GM19193 (cell line): Measurements from ENCODE around the gene KDSR.
A peak's percentile ranks its signal among the peaks of the same experiment; 100 is the strongest.

Source experiments
- POLR2A ChIP-seq: IDR thresholded peaks from 4 replicates; pipeline ENCODE4 v1.6.1; 2011; ENCODE audit not compliant: insufficient read depth, insufficient read length; ENCODE audit errors: extremely low read depth

Gene KDSR

GRCh38 chr18:63318889-63319382, 48.1 kb downstream of the KDSR start:
- TF ChIP-seq POLR2A = no peak

DNA sequence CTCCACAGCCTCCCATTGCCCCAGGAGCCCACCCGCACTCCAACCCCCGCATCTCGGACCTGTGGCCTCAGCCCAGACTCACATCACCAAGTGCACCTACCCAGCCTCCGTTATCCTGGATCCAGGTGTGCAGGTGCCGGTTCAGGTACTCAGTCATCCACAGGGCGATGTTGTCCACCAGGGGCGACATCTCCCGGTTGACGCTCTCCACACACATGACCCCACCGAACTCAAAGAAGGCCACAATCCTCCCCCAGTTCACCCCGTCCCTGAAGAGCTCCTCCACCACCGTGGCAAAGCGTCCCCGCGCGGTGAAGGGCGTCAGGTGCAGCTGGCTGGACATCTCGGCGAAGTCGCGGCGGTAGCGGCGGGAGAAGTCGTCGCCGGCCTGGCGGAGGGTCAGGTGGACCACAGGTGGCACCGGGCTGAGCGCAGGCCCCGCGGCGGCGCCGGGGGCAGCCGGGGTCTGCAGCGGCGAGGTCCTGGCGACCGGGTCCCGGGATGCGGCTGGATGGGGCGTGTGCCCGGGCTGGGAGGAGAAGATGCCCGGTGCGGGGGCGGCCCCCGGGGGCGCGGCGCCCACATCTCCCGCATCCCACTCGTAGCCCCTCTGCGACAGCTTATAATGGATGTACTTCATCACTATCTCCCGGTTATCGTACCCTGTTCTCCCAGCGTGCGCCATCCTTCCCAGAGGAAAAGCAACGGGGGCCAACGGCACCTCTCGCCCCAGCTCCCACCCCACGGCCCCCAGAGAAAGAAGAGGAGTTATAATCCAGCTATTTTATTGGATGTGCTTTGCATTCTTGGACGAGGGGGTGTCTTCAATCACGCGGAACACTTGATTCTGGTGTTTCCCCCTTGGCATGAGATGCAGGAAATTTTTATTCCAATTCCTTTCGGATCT, 48.8 kb downstream of the KDSR start:
- peak; percentile 83 for TF ChIP-seq POLR2A

GRCh38 chr18:63317556-63317946, 49.5 kb downstream of the KDSR start:
- TF ChIP-seq POLR2A = no peak

GRCh38 chr18:63316612-63317555, 50.1 kb downstream of the KDSR start:
- TF ChIP-seq POLR2A = peak; percentile 50

GRCh38 chr18:63315876-63316275, 51.1 kb downstream of the KDSR start:
- no peak for TF ChIP-seq POLR2A

DNA sequence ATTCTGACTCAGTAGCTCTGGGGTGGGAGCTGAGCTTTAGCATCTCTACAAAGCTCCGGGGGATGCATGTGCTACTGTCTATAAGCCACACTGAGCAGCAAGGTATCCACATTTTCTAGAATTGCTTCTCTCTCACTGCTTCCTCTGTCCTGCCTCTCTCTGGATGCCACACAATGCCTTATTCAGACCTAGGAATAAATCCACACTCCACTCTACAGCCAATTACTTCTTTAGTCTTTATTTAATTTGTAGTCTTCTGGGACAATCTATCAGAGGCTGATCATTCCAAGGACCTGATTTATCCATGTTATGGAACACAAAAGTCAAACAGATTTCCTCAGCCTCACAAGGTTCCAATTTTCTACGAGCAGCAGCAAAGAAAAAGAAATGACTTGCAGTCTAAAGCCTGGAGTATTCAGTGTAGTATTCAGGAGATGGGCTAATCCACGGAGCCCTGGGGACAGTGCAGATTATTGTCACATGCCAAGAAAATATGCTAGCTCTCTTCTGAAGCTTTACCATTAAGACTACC, 51.8 kb downstream of the KDSR start:
- TF ChIP-seq POLR2A = no peak

GRCh38 chr18:63314062-63314790, 52.8 kb downstream of the KDSR start:
- TF ChIP-seq POLR2A = no peak

- no peak for TF ChIP-seq POLR2A
Measured at GRCh38 chr18:63313396-63313917, 53.5 kb downstream of the KDSR start.

- peak; percentile 10 for TF ChIP-seq POLR2A
Measured at GRCh38 chr18:63312737-63313395, 54.1 kb downstream of the KDSR start.

- peak; percentile 45 for TF ChIP-seq POLR2A
Measured at GRCh38 chr18:63312019-63312409, 55.0 kb downstream of the KDSR start.

DNA sequence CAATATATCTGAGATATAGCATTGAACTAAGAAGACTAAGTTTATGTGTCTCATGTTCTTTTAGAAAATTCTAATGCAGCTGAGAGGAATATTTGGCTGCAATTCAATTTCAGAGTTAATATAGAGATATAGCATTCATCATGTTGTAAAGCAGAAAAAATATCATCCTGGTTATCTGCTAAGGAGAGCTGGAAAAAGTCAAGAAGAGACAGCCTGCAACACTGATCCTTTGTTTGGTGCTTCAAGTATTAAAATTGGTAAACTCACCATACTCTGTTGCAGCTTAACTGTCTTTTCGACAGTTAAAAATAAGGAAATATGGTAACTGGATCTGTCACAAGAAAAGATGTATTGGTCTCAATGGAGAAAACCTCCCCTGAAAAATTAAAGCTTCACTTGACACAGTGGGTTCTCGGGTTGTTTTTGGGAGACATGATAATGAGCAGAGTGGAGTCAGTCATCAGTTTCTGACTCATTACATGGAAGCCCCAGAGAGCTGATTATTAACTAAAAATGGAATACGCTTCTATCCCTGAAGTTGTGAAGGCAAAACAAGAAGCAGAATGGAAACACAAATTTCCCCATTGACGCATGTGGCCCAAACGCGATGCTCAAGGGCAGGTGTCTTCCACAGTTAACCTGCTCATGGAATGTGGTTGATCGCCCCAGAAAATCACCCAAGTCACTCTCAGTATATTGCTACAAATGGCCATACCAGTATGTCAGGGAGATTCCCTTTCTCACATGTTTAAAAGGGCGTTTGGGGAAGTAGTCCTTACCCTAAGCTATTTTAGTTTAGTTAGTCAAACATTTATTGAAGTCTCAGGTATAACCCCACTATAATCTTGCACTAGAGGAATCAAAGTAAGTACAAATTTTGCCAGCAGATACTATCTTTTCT, 55.6 kb downstream of the KDSR start:
- no peak for TF ChIP-seq POLR2A

GRCh38 chr18:63309422-63309821, 57.6 kb downstream of the KDSR start:
- no peak for TF ChIP-seq POLR2A
